Activated T-cell treated with anti-CD3 and anti-CD28 coated beads for 4 hours (primary cell): ENCODE measurements around the gene C5orf47.
A peak's percentile ranks its signal among the peaks of the same experiment; 100 is the strongest.
"Not testable (repeated sequence)": the region's sequence is repeated elsewhere in the genome, so short reads cannot be mapped to it uniquely, and the experiment has no call there.

ENCODE experiments used
- DNase-seq: peaks from one replicate; pipeline ENCODE4 v3.0.0-alpha.2; 2020

Gene C5orf47

GRCh38 chr5:173970878-173971650 is 17.9 kb upstream of the C5orf47 start:
- no peak for DNase-seq

- no peak for DNase-seq
These were observed 17.2 kb upstream of the C5orf47 start for GRCh38 chr5:173971681-173972345.

- DNase-seq: no peak
These were observed 16.4 kb upstream of the C5orf47 start for GRCh38 chr5:173972607-173972924.

GRCh38 chr5:173972925-173973615 is 15.9 kb upstream of the C5orf47 start:
- peak; percentile 68 for DNase-seq

GRCh38 chr5:173973616-173973969 is 15.4 kb upstream of the C5orf47 start:
- DNase-seq: no peak

- no peak for DNase-seq
These were observed 14.2 kb upstream of the C5orf47 start for GRCh38 chr5:173974688-173975239.

GRCh38 chr5:173981185-173981761 is 7.7 kb upstream of the C5orf47 start:
- no peak for DNase-seq

- DNase-seq: no peak
These were observed 4.8 kb upstream of the C5orf47 start for GRCh38 chr5:173984218-173984617.

- DNase-seq: no peak
These were observed 587 bp downstream of the C5orf47 start for GRCh38 chr5:173989432-173990082.

- no peak for DNase-seq
These were observed 8.4 kb downstream of the C5orf47 start for GRCh38 chr5:173997331-173997730.

- DNase-seq: no peak
These were observed 9.6 kb downstream of the C5orf47 start for GRCh38 chr5:173998531-173998930.

GRCh38 chr5:174000076-174000475 is 11.1 kb downstream of the C5orf47 start:
- DNase-seq: no peak

- no peak for DNase-seq
These were observed 14.8 kb downstream of the C5orf47 start for GRCh38 chr5:174003795-174004194.

- no peak for DNase-seq
These were observed 20.0 kb downstream of the C5orf47 start for GRCh38 chr5:174008922-174009321.

GRCh38 chr5:174010365-174010764 is 21.4 kb downstream of the C5orf47 start:
- DNase-seq: no peak

- DNase-seq: no peak
These were observed 22.5 kb downstream of the C5orf47 start for GRCh38 chr5:174011441-174011840.

GRCh38 chr5:174020069-174020927 is 31.3 kb downstream of the C5orf47 start:
- not testable (repeated sequence) for DNase-seq

GRCh38 chr5:174020928-174021304 is 31.9 kb downstream of the C5orf47 start:
- DNase-seq: no peak

- no peak for DNase-seq
These were observed 33.6 kb downstream of the C5orf47 start for GRCh38 chr5:174022384-174023095.

- DNase-seq: no peak
These were observed 41.3 kb downstream of the C5orf47 start for GRCh38 chr5:174030286-174030685.
